ENCODE data around the gene PIK3R1. TPM values are rescaled to one million over a fixed set of nuclear protein-coding genes. Genes with fewer than 3 reads are reported as not detected.
A peak's percentile ranks its signal among the peaks of the same experiment; 100 is the strongest.

PIK3R1 gene
- total RNA-seq, 1 donor from 2014 or later, result 24.2 TPM

DNA sequence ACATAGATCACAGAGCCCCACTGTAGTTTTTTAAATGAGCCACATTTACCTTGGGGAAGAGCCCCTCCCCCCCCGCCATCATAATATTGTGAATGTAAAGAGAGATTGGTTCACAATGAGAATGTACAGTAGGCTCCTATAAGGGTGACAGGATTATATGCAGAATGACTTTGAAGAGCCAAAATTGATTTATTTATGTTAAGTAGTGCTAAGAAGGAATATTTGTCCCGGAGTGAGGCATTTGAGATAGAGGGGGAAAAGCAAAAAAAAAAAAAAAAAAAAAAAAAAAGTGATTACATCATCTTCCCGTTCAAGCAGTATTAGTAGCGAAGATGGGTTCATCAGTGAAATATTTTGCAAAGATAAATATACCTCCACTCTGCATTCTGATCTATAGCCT, 73.9 kb downstream of the PIK3R1 start:
- Mint-ChIP-seq H3K36me3 (peaks cover 11% of the 10 kb centered on the region), H3K27me3 (ENCODE audit: insufficient read depth, low read depth) (no peaks in the 10 kb centered on the region), H3K9me3 (no peaks in the 10 kb centered on the region), H3K27ac (no peak overlapping the region), H3K4me1 (peaks cover 54% of the 10 kb centered on the region), H3K4me3 (peak overlapping the region; percentile 92)
- no peak overlapping the region for H3K27ac ChIP-seq
- H3K4me1 ChIP-seq, result peaks cover 24% of the 10 kb centered on the region
- no peaks in the 10 kb centered on the region for H3K9me3 ChIP-seq (ENCODE audit: low read depth)
- no peaks in the 10 kb centered on the region for H3K27me3 ChIP-seq
- H3F3A ChIP-seq (ENCODE audit: low read depth), result peaks cover 6% of the 10 kb centered on the region
- no peak for DNase-seq (ENCODE audit: low spot score)
- H3K4me3 ChIP-seq, result no peak overlapping the region
- H3K79me2 ChIP-seq (ENCODE audit: low read depth), result no peaks in the 10 kb centered on the region
- no peak overlapping the region for H3K9ac ChIP-seq
- no peak overlapping the region for H2AFZ ChIP-seq (replicated peaks)
- TF ChIP-seq CTCF (IDR thresholded peaks at IDR 0.05) (no peak), EZH2phosphoT487 (IDR thresholded peaks at IDR 0.05) (no peak), EZH2 (IDR thresholded peaks at IDR 0.05) (no peak)
- H3K36me3 ChIP-seq, result peaks cover 14% of the 10 kb centered on the region
- H4K20me1 ChIP-seq (ENCODE audit: low read depth), result peaks cover 19% of the 10 kb centered on the region
- peak overlapping the region; percentile 91 for H3K4me2 ChIP-seq

DNA sequence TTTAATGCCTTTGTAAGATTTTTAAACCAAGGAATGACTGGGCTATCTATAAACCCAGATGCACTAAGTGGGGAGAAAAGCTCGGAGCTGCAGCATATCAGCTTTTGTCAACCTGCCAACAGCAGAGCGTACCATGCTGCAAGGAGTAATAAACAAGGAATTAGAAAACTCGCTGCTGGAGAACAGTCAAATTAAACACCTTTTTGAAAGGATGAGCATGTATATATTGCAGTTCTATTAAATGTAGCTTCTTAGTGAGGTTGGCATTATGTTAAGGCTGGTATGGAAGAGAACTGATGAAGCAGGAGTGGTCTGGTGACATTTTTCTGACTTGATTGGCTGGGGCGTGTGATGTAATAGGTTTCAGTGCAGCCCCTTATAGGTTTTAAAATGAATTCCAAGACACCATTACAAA, 74.7 kb downstream of the PIK3R1 start:
- Histone ChIP-seq H3K27me3 (no peaks in the 10 kb centered on the region), H3F3A (ENCODE audit: low read depth) (peaks cover 6% of the 10 kb centered on the region), H3K4me3 (no peak overlapping the region), H3K79me2 (ENCODE audit: low read depth) (no peaks in the 10 kb centered on the region), H3K36me3 (peaks cover 18% of the 10 kb centered on the region), H2AFZ (replicated peaks) (no peak overlapping the region), H3K9ac (no peak overlapping the region), H3K27ac (no peak overlapping the region), H4K20me1 (ENCODE audit: low read depth) (peaks cover 19% of the 10 kb centered on the region), H3K4me2 (no peak overlapping the region), H3K9me3 (ENCODE audit: low read depth) (no peaks in the 10 kb centered on the region), H3K4me1 (peaks cover 24% of the 10 kb centered on the region)
- H3K4me3 Mint-ChIP-seq, result peak overlapping the region; percentile 57
- H3K27ac Mint-ChIP-seq, result no peak overlapping the region
- no peaks in the 10 kb centered on the region for H3K9me3 Mint-ChIP-seq
- H3K27me3 Mint-ChIP-seq (ENCODE audit: insufficient read depth, low read depth), result no peaks in the 10 kb centered on the region
- no peak for DNase-seq (ENCODE audit: low spot score)
- H3K36me3 Mint-ChIP-seq, result peaks cover 16% of the 10 kb centered on the region
- TF ChIP-seq EZH2 (IDR thresholded peaks at IDR 0.05), result no peak
- no peak for TF ChIP-seq CTCF (IDR thresholded peaks at IDR 0.05)
- no peak for TF ChIP-seq EZH2phosphoT487 (IDR thresholded peaks at IDR 0.05)
- peaks cover 52% of the 10 kb centered on the region for H3K4me1 Mint-ChIP-seq

- Histone ChIP-seq H4K20me1 (ENCODE audit: low read depth) (peaks cover 19% of the 10 kb centered on the region), H3K4me1 (peaks cover 18% of the 10 kb centered on the region), H3F3A (ENCODE audit: low read depth) (peaks cover 6% of the 10 kb centered on the region), H3K9ac (no peak overlapping the region), H3K4me2 (no peak overlapping the region), H3K4me3 (no peak overlapping the region), H3K36me3 (peaks cover 20% of the 10 kb centered on the region), H3K9me3 (ENCODE audit: low read depth) (no peaks in the 10 kb centered on the region), H3K27ac (no peak overlapping the region), H3K79me2 (ENCODE audit: low read depth) (no peaks in the 10 kb centered on the region), H2AFZ (replicated peaks) (no peak overlapping the region), H3K27me3 (no peaks in the 10 kb centered on the region)
- H3K4me3 Mint-ChIP-seq, result peak overlapping the region; percentile 41
- peaks cover 19% of the 10 kb centered on the region for H3K36me3 Mint-ChIP-seq
- H3K27me3 Mint-ChIP-seq (ENCODE audit: insufficient read depth, low read depth), result peaks cover 1% of the 10 kb centered on the region
- TF ChIP-seq EZH2phosphoT487 (IDR thresholded peaks at IDR 0.05) (no peak), EZH2 (IDR thresholded peaks at IDR 0.05) (no peak)
- no peak overlapping the region for H3K27ac Mint-ChIP-seq
- DNase-seq (ENCODE audit: low spot score), result no peak
- no peaks in the 10 kb centered on the region for H3K9me3 Mint-ChIP-seq
- H3K4me1 Mint-ChIP-seq, result peaks cover 46% of the 10 kb centered on the region
Observed at GRCh38 chr5:68290847-68291246, 75.3 kb downstream of the PIK3R1 start.

DNA sequence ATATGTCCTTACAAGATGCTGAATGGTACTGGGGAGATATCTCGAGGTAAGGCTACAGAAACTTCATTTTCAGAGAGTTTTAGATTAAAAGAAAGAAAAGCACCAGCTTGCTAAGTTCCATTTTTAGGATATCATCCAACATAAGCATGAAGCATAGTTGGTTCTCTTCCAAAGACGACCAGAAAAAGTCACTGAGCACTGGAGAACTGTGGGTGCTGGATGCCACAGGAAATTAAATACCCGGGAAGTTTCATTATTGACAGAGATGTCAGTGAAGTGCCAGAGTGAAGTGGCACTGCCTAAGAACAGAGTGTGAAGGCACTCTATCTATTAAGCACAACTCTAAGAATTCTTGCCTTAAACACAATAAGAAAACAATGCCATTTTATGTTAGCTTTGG, 76.8 kb downstream of the PIK3R1 start:
- peaks cover 16% of the 10 kb centered on the region for H4K20me1 ChIP-seq (ENCODE audit: low read depth)
- H3K4me1 ChIP-seq, result peaks cover 13% of the 10 kb centered on the region
- H3K27ac Mint-ChIP-seq, result no peak overlapping the region
- no peak overlapping the region for H3K4me2 ChIP-seq
- peaks cover 31% of the 10 kb centered on the region for H3K36me3 Mint-ChIP-seq
- H3K36me3 ChIP-seq, result peaks cover 20% of the 10 kb centered on the region
- no peaks in the 10 kb centered on the region for H3K9me3 Mint-ChIP-seq
- H3K79me2 ChIP-seq (ENCODE audit: low read depth), result no peaks in the 10 kb centered on the region
- no peak overlapping the region for H2AFZ ChIP-seq (replicated peaks)
- H3K4me1 Mint-ChIP-seq, result peaks cover 34% of the 10 kb centered on the region
- H3K27me3 Mint-ChIP-seq (ENCODE audit: insufficient read depth, low read depth), result peaks cover 5% of the 10 kb centered on the region
- no peaks in the 10 kb centered on the region for H3K9me3 ChIP-seq (ENCODE audit: low read depth)
- H3K27me3 ChIP-seq, result no peaks in the 10 kb centered on the region
- DNase-seq (ENCODE audit: low spot score), result no peak
- no peak overlapping the region for H3K27ac ChIP-seq
- no peak for TF ChIP-seq EZH2 (IDR thresholded peaks at IDR 0.05)
- no peak for TF ChIP-seq CTCF (IDR thresholded peaks at IDR 0.05)
- H3K9ac ChIP-seq, result no peak overlapping the region
- H3K4me3 ChIP-seq, result no peak overlapping the region
- H3F3A ChIP-seq (ENCODE audit: low read depth), result peaks cover 6% of the 10 kb centered on the region
- H3K4me3 Mint-ChIP-seq, result no peak overlapping the region

Measured in neural progenitor cell (in vitro differentiated cells).